Measurements from ENCODE around the gene MAP7. TPM values are rescaled to one million over a fixed set of nuclear protein-coding genes. Genes with fewer than 3 reads are reported as not detected.
"Not testable (repeated sequence)": the region's sequence is repeated elsewhere in the genome, so short reads cannot be mapped to it uniquely, and the experiment has no call there.

MAP7 gene
- total RNA-seq, 1 donor, result 0.36 TPM

GRCh38 chr6:136439514-136440190 is 110.6 kb downstream of the MAP7 start:
- DNase-seq (ENCODE audit: low read depth), result no peak
- H3K4me3 ChIP-seq (ENCODE audit: low read depth, low read length), result no peak overlapping the region
- TF ChIP-seq, protein P1, sequence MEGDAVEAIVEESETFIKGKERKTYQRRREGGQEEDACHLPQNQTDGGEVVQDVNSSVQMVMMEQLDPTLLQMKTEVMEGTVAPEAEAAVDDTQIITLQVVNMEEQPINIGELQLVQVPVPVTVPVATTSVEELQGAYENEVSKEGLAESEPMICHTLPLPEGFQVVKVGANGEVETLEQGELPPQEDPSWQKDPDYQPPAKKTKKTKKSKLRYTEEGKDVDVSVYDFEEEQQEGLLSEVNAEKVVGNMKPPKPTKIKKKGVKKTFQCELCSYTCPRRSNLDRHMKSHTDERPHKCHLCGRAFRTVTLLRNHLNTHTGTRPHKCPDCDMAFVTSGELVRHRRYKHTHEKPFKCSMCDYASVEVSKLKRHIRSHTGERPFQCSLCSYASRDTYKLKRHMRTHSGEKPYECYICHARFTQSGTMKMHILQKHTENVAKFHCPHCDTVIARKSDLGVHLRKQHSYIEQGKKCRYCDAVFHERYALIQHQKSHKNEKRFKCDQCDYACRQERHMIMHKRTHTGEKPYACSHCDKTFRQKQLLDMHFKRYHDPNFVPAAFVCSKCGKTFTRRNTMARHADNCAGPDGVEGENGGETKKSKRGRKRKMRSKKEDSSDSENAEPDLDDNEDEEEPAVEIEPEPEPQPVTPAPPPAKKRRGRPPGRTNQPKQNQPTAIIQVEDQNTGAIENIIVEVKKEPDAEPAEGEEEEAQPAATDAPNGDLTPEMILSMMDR (IDR thresholded peaks at IDR 0.05; ENCODE audit: insufficient read depth, low read length), result no peak

- H3K4me3 ChIP-seq (ENCODE audit: low read depth, low read length), result no peak overlapping the region
- no peak for DNase-seq (ENCODE audit: low read depth)
- TF ChIP-seq, protein P1 (IDR thresholded peaks at IDR 0.05; ENCODE audit: insufficient read depth, low read length), result no peak
Measured at GRCh38 chr6:136438441-136438840, 111.8 kb downstream of the MAP7 start.

DNA sequence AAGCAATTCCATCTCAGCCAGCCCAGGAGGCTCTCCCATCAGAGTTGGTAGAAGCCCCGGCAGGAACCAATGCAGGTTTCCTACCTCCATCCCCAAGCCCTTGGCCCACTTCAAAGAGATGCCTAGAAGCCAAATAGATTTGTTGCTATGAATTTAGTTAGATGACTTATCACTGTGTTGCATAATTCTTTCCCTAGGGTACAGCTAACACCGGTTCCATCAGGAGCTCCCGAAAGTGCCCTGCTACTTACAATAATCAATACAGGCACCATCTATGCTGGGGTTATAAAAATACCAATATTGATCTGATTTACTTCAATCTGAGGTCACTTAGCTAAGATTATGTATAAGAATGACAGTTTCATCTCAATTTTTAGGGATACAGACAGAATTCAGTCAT is 113.0 kb downstream of the MAP7 start:
- no peak overlapping the region for H3K4me3 ChIP-seq (ENCODE audit: low read depth, low read length)
- TF ChIP-seq, protein P1 (IDR thresholded peaks at IDR 0.05; ENCODE audit: insufficient read depth, low read length), result no peak
- DNase-seq (ENCODE audit: low read depth), result no peak

GRCh38 chr6:136435101-136435500 is 115.1 kb downstream of the MAP7 start:
- TF ChIP-seq, protein P1 (IDR thresholded peaks at IDR 0.05; ENCODE audit: insufficient read depth, low read length), result no peak
- no peak for DNase-seq (ENCODE audit: low read depth)

GRCh38 chr6:136431306-136431705 is 118.9 kb downstream of the MAP7 start:
- DNase-seq (ENCODE audit: low read depth), result not testable (repeated sequence)

More at GRCh38 chr6:136435101-136435500, 115.1 kb downstream of the MAP7 start:
- no peak overlapping the region for H3K4me3 ChIP-seq (ENCODE audit: low read depth, low read length)

DNA sequence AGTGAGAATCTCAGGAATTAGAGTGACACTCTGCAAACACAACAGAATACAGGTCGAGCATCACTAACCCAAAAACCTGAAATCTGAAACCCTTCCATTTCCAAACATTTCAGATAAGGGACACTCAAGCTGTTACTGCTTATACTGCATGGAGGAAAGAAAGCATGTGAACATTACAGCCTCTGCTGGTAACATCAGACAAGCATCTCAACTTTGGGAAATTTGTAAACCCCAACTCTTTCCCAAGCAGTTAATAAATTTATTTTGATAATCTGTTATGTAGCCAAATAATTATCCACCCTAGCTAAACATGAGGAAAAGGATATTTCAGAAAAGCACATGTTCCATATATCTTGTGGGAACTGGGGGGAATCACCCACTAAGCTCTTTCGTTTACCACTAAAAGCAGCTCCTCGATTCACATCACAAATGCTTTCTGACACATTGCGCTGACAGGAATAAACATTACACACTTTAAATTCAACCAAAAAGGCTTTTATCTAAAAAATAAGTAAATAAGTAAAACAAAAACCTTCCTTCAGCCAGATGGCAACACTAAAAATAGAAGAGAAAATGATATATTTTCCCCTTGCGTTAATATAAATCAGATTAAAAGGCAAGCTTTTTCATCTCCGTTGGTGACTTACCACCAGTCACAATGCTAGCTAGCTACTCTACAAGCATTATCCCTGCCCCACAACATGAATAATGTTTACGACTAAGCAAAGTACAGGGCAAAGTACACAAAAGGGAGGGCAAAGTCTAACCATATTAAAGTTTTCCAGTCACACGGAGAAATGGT is 120.8 kb downstream of the MAP7 start:
- H3K4me3 ChIP-seq (ENCODE audit: low read depth, low read length), result no peak overlapping the region
- TF ChIP-seq, protein P1 (IDR thresholded peaks at IDR 0.05; ENCODE audit: insufficient read depth, low read length), result no peak
- no peak for DNase-seq (ENCODE audit: low read depth)

More at GRCh38 chr6:136431306-136431705, 118.9 kb downstream of the MAP7 start:
- not testable (repeated sequence) for H3K4me3 ChIP-seq (ENCODE audit: low read depth, low read length)

GRCh38 chr6:136427378-136427717 is 122.9 kb downstream of the MAP7 start:
- TF ChIP-seq, protein P1 (IDR thresholded peaks at IDR 0.05; ENCODE audit: insufficient read depth, low read length), result no peak
- DNase-seq (ENCODE audit: low read depth), result no peak
- no peak overlapping the region for H3K4me3 ChIP-seq (ENCODE audit: low read depth, low read length)

All from fibroblast of the aortic adventitia (primary cell).